ENCODE measurements around the gene TATDN3. TPM values are rescaled to one million over a fixed set of nuclear protein-coding genes. Genes with fewer than 3 reads are reported as not detected.

The TATDN3 gene
- total and polyA plus RNA-seq, 9 of the 15 experiments (the other 6 are each of a cell fraction or from before 2014, with no cell fraction given) = 18.3 to 79.9 (median 28.2) TPM

DNA sequence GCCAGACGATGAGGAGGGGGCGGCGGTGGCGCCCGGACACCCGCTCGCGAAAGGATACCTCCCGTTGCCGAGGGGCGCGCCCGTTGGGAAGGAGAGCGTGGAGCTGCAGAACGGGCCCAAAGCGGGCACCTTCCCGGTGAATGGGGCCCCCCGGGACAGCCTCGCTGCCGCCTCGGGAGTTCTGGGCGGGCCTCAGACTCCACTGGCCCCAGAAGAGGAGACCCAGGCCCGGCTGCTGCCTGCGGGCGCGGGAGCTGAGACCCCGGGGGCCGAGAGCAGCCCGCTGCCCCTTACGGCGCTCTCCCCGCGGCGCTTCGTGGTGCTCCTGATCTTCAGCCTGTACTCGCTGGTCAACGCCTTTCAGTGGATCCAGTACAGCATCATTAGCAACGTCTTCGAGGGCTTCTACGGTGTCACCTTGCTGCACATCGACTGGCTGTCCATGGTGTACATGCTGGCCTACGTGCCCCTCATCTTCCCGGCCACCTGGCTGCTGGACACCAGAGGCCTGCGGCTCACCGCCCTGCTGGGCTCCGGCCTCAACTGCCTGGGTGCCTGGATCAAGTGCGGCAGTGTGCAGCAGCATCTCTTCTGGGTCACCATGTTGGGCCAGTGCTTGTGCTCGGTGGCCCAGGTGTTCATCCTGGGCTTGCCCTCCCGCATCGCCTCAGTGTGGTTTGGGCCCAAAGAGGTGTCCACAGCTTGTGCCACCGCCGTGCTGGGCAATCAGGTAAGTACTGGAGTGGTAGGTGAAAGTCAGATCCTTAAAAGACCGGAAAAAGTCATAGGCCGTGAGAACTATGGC is 67.0 kb downstream of the TATDN3 start (continued):
- TF ChIP-seq CREB3L1 (IDR thresholded peaks at IDR 0.05; ENCODE audit: borderline replicate concordance, low read depth) (no peak), CTBP1 (IDR thresholded peaks at IDR 0.05; ENCODE audit: borderline replicate concordance) (peak; percentile 78), RBFOX2 (IDR thresholded peaks at IDR 0.05; ENCODE audit: low read depth, low read length) (peak; percentile 81), ARNT (IDR thresholded peaks at IDR 0.05) (no peak), HMG20B (CRISPR knock-in tag; IDR thresholded peaks at IDR 0.05) (no peak), TCF3 (CRISPR knock-in tag; IDR thresholded peaks at IDR 0.05) (no peak; the same call in 1 of the 2 replicates), HES1 (IDR thresholded peaks at IDR 0.05; ENCODE audit: low read depth) (no peak), PTRF (tag; IDR thresholded peaks at IDR 0.05) (no peak), ZNF165 (CRISPR knock-in tag; IDR thresholded peaks at IDR 0.05; ENCODE audit: borderline replicate concordance) (no peak), ZFX (CRISPR knock-in tag; IDR thresholded peaks at IDR 0.05) (peak; percentile 64), KLF6 (CRISPR knock-in tag; IDR thresholded peaks at IDR 0.05; ENCODE audit: borderline replicate concordance) (no peak), MBD2 (IDR thresholded peaks at IDR 0.05; ENCODE audit: borderline replicate concordance, low read depth) (no peak), FOXM1 (IDR thresholded peaks at IDR 0.05; ENCODE audit: low read depth) (no peak), FOXM1 (CRISPR knock-in tag; IDR thresholded peaks at IDR 0.05; ENCODE audit: low read depth) (peak; percentile 83; the same call in 1 of the 2 replicates), KDM5B (IDR thresholded peaks at IDR 0.05; ENCODE audit: insufficient replicate concordance, low read depth, low read length) (peak; percentile 10), ZNF24 (IDR thresholded peaks at IDR 0.05) (no peak), HMGN3 (IDR thresholded peaks at IDR 0.05; ENCODE audit: borderline replicate concordance, extremely low read depth, insufficient read length, low read depth, low read length) (no peak), NR3C1 (CRISPR knock-in tag; IDR thresholded peaks at IDR 0.05) (peak; percentile 37; the same call in 1 of the 2 replicates), SMARCE1 (IDR thresholded peaks at IDR 0.05) (no peak), ZKSCAN1 (IDR thresholded peaks at IDR 0.05; ENCODE audit: low read depth, low read length) (no peak), DLX4 (CRISPR knock-in tag; IDR thresholded peaks at IDR 0.05) (no peak), GTF2E2 (tag; IDR thresholded peaks at IDR 0.05) (no peak), FUS (optimal IDR thresholded peaks at IDR 0.05; ENCODE audit: low read depth, low read length) (no peak), POLR2G (IDR thresholded peaks at IDR 0.05; ENCODE audit: low read depth, low read length) (peak; percentile 49; the same call in 1 of the 2 replicates)
- TF ChIP-seq, protein P1, sequence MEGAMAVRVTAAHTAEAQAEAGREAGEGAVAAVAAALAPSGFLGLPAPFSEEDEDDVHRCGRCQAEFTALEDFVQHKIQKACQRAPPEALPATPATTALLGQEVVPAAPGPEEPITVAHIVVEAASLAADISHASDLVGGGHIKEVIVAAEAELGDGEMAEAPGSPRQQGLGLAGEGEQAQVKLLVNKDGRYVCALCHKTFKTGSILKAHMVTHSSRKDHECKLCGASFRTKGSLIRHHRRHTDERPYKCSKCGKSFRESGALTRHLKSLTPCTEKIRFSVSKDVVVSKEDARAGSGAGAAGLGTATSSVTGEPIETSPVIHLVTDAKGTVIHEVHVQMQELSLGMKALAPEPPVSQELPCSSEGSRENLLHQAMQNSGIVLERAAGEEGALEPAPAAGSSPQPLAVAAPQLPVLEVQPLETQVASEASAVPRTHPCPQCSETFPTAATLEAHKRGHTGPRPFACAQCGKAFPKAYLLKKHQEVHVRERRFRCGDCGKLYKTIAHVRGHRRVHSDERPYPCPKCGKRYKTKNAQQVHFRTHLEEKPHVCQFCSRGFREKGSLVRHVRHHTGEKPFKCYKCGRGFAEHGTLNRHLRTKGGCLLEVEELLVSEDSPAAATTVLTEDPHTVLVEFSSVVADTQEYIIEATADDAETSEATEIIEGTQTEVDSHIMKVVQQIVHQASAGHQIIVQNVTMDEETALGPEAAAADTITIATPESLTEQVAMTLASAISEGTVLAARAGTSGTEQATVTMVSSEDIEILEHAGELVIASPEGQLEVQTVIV (CRISPR knock-in tag; IDR thresholded peaks at IDR 0.05; ENCODE audit: borderline replicate concordance) = no peak
